Measurements from ENCODE around the gene TGFB1.
A peak's percentile ranks its signal among the peaks of the same experiment; 100 is the strongest.

The TGFB1 gene

GRCh38 chr19:41339936-41340335 lies 13.8 kb downstream of the TGFB1 start:
- no peak for DNase-seq

DNA sequence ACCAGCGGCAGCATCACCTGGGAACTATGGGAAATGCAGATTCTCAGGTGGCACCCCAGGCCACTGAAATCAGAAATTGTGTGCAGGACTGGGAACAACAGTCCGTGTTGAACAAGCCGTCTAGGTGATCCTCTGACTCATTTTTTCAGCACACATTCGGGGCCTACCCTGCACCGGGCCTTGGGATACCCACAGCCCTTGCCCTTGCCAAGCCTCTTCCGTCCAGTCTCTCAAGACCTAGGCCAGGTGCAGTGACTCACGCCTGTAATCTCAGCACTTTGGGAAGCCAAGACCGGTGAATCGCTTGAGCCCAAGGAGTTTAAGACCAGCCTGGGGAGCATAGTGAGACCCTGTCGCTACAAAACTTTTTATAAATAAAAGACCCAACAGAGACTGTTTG lies 18.3 kb downstream of the TGFB1 start:
- no peak for DNase-seq

DNA sequence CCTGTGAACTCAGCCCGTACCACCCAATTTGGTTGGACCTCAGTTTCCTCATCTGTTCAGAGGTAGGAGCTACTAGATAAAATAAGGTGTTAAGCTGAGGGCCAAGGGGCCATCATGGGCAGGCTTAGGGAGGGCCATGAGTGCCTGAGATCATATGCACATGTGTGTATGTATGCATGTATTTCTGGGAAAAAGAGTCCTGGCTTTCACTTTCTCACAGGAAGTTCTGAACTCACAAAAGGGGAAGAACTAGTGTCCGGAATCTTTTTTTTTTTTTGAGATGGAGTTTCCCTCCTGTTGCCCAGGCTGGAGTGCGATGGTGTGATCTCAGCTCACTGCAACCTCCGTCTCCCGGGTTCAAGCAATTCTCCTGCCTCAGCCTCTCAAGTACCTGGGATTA lies 18.9 kb downstream of the TGFB1 start:
- no peak for DNase-seq

GRCh38 chr19:41332468-41332867 lies 21.3 kb downstream of the TGFB1 start:
- DNase-seq: no peak

GRCh38 chr19:41332000-41332399 lies 21.7 kb downstream of the TGFB1 start:
- no peak for DNase-seq

DNA sequence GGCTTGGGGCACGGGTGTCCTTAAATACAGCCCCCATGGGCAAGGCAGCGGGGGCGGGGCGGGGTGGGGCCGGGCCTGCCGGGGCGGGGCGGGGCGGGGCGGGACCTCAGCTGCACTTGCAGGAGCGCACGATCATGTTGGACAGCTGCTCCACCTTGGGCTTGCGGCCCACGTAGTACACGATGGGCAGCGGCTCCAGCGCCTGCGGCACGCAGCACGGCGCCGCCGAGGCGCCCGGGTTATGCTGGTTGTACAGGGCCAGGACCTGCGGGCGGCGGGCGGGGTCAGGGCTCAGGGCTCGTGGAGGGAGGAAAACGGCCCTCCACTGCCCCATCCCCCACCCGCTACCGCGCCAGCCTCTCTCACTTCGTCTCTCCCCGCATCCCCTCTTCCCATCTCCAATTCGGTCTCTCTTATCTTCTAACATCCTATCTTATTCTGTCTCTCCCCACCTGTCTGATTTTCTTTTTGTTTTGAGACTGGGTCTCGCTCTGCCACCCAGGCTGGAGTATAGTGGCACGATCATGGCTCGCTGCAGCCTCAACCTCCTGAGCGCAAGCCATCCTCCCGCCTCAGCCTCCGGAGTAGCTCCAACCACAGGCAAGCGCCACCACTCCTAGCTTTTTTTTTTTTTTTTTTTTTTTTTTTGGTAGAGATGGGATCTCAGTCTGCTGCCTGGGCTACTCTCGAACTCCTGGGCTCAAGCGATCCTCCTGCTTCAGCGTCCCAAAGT lies 22.6 kb downstream of the TGFB1 start:
- DNase-seq: no peak

GRCh38 chr19:41330481-41330880 lies 23.2 kb downstream of the TGFB1 start:
- DNase-seq: no peak

DNA sequence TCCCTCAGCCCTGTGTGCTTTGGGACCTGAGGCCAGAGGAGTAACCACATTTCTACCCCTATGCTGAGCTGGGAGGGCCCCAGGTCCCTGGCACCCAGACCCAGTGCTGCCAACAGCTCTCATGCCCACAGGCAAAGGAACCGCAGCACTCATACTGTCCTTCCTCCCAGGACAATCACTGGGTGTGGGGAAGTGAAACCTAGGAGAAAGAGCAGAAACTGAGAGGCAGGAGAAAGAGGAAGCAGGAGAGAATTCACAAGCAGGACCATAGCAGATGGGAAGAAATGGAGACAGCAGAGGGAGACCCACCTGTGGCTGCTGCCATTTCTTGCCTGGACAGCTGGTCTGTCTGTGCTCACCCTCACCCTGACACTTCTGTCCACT lies 24.9 kb downstream of the TGFB1 start:
- DNase-seq: no peak

DNA sequence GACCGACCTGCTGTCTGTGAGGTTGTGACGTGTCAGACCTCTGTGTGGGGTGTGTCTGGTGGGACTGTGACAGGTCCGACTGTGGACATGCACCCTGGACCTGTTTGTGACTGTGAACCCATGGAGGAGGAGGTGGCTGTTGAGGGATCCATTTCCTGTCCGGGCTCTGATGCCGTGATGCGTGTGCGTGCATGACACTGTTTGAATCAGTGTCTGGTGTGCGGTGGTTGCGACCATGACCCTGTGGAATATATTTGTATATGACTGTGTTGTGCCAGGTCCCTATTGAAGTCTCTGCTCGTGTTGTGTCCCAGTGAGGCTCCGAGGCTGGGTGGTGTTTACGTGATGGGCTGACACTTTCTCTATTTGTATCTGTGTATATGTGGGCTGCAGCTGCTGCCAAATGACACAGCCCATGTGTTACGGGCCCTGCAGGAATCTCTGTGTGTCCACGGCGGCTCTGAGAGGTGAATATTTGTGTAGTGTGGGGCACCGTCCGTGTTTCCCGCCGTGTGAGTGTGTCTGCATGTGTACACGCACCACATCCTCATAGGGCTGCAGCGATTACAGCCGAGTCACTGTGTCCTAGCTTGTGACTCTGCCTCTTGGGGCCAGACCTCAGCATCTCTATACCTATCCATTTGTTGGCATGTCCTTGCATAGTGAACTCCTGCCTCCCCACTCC lies 25.4 kb downstream of the TGFB1 start:
- DNase-seq: no peak

DNA sequence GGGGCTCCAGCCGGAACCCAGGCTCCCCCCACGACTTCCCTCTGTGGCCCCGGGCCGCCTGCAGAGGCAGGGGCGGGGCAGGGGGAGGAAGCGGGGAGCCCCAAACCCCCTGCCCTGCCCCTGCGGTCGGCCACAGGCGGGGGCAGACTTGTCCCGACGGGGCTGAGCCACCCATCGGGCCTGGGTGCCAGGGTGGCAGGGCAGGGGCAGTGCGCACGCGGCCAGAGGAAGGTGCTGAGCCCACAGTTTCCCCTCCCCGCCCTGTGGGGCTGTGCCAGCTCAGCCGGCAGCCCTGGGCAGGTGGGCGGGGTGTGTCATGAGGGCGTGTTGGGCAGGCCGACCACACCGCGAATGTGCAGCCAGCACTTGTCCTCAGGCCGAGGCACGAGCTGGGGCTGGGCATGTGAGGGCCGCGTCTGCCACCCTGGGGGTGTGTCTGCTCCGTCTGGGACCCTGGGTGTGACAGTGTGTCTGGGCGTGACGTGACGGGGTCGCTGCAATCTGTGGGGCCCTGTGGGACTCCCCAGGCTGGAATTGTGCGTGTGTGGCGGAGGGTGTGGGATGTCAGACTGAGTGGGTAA lies 26.1 kb downstream of the TGFB1 start:
- DNase-seq: peak; percentile 66

- no peak for DNase-seq
Measured at GRCh38 chr19:41327076-41327575, 26.6 kb downstream of the TGFB1 start.

GRCh38 chr19:41325947-41326706 lies 27.6 kb downstream of the TGFB1 start:
- DNase-seq: no peak

GRCh38 chr19:41325640-41325946 lies 28.1 kb downstream of the TGFB1 start:
- DNase-seq: no peak

- DNase-seq: no peak
Measured at GRCh38 chr19:41324921-41325639, 28.6 kb downstream of the TGFB1 start.

DNA sequence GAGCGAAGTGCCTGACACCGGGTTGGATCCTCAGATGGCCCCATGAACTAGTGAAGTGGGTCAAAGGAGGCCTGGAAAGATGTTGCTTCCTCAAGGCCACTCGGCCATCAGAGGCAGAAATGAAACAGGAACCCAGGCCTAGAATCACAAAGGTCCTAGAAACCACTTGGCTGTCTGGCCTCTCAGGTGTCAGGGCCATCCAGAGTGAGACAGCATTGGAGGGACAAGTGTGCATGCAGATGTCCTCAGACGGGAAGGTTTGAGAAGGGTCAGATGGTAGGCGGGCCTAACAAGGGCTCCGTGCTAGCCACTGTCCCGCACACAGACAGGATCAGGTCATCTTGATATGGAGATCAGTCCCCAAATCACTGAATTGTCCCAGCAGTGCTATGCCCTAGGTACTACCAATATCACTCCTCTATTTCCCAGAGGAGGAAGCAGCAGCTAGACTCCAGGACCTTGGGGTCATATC lies 29.5 kb downstream of the TGFB1 start:
- no peak for DNase-seq

- no peak for DNase-seq
Measured at GRCh38 chr19:41323430-41324125, 30.1 kb downstream of the TGFB1 start.

- no peak for DNase-seq
Measured at GRCh38 chr19:41323023-41323422, 30.7 kb downstream of the TGFB1 start.

- DNase-seq: no peak
Measured at GRCh38 chr19:41322451-41322850, 31.3 kb downstream of the TGFB1 start.

DNA sequence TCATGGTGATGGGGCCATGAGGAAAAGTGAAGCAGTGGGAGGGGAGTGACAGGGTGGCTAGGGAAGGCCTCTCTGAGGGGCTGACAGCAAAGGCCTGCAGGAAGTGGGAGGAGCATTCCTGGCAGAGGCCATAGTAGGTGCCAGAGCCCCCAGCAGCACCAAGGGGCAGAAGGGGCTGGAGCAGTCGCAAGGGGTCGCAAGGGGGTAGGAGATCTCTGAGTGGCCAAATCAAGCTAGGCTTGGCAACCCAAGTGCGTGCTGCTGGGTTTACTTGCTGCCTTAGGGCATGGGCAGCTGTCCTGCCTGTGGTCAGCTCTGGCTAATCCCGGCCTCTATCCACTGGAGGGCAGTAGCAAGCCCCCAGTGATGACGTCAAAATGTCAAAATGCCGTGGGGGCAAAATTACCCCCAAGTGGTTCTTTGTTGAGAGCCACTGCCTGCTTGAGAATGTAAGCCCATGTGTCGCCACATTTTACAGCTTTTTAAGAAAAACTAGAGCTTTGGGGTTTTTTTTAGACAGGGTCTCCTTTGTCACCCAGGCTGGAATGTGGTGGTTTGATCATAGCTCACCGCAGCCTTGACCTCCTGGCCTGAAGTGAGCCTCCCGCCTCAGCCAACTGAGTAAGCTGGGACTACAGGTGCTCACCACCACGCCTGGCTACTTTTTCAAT lies 32.0 kb downstream of the TGFB1 start:
- no peak for DNase-seq

DNA sequence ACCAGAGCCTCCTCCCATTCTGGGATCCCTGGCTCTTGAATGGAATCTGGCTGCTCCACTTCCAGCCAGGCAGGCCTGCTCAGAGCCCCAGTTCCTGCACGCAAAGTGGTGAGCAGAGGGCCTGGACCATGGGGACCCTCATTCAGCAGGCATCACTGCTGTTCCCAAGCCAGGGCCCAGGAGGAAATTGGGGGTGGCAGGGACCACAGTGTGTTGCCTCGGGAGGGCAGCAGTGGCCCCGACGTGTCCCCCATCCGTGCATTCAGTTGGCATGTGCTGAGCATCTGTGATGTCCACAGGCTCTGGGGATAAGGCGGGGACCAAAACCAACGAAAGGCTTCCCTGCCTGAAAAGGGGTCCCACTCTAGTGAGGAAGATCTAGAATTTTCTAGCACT lies 32.5 kb downstream of the TGFB1 start:
- no peak for DNase-seq

DNA sequence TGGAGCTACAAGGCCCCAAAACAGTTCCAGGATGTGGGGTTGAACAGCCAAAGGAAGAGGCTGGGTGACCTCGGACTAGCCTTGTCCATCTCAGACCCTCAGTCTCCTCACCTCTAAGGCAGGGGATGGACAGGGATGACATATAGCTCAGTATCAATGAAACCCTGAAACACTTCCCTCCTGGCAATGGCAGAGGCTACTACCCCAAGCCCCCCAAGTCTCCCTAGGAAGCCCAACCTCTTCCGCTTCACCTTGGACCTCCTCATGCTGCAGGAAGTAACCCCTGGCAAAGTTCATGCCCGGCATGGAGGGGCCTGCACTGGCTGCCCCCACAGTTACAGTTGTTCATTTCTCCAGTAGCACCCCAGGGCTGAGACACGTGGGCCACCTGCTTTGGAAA lies 33.2 kb downstream of the TGFB1 start:
- no peak for DNase-seq

GRCh38 chr19:41320185-41320518 lies 33.6 kb downstream of the TGFB1 start:
- no peak for DNase-seq
